ENCODE results near the gene SFR1. TPM values are rescaled to one million over a fixed set of nuclear protein-coding genes. Genes with fewer than 3 reads are reported as not detected.

Gene SFR1
- total RNA-seq, 6 experiments from 2014 or later: 1.2 to 3.5 (median 1.7) TPM

GRCh38 chr10:104084482-104085142, 37.4 kb upstream of the SFR1 start:
- WGBS (ENCODE audit: insufficient coverage, low coverage, low lambda C conversion rate, missing lambda C conversion rate): 78% methylated on average over 5 of the region's 5 CpGs
- Histone ChIP-seq H3K4me1 (no peaks in the 10 kb centered on the region), H3K36me3 (no peaks in the 10 kb centered on the region), H3K27me3 (no peaks in the 10 kb centered on the region), H3K4me3 (no peak overlapping the region), H3K27ac (no peak overlapping the region), H3K9me3 (no peaks in the 10 kb centered on the region)
- no peak for TF ChIP-seq POLR2A (IDR thresholded peaks at IDR 0.05)
- intact Hi-C loops (cut with DNase I): no loop called here
- no peak for DNase-seq
- ATAC-seq: no peak

DNA sequence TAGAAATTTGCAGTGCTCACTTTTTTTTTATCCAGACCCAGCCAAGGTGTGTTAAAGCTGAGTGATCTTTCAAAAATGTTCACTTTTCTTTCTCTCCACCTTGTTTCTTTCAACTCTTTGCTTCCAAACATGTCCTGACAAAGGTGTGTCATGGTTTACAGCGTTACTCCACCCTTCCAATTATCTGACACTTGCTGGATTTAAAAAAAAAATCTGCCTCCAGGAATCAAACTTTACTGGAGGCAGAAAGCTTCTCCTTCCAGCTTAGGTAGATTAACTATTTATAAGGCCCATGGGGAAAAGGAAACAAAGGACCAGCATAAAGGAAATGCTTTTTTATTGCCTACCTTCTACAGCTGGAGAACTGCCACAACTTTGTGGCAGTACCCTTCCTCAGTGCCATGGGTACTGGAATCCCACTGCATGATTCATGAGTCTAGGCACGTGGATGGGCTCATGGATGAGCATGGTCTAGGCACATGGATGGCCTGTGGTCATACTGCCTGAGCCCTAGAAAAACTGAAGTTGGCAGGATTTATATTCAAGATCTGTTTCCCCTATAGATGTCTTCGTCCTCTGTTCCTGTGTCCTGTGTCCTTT, 36.1 kb upstream of the SFR1 start, which contains the start of gene COL17A1:
Gene COL17A1, minus strand, starts transcription at position 80 of the 600 bp plus-strand sequence. CDS start 5,207 bp downstream, outside the sequence.
- Histone ChIP-seq H3K36me3 (no peaks in the 10 kb centered on the region), H3K9me3 (no peaks in the 10 kb centered on the region), H3K27ac (no peak within 1 kb of the TSS), H3K4me1 (no peaks in the 10 kb centered on the region), H3K4me3 (no peak within 1 kb of the TSS), H3K27me3 (no peaks in the 10 kb centered on the region)
- DNase-seq: no peak
- WGBS (ENCODE audit: insufficient coverage, low coverage, low lambda C conversion rate, missing lambda C conversion rate): 38% methylated on average over 2 of the region's 3 CpGs
- ATAC-seq: no peak
- intact Hi-C loops (cut with DNase I): no loop called here
- TF ChIP-seq POLR2A (IDR thresholded peaks at IDR 0.05): no peak
- TF ChIP-seq, protein P1, sequence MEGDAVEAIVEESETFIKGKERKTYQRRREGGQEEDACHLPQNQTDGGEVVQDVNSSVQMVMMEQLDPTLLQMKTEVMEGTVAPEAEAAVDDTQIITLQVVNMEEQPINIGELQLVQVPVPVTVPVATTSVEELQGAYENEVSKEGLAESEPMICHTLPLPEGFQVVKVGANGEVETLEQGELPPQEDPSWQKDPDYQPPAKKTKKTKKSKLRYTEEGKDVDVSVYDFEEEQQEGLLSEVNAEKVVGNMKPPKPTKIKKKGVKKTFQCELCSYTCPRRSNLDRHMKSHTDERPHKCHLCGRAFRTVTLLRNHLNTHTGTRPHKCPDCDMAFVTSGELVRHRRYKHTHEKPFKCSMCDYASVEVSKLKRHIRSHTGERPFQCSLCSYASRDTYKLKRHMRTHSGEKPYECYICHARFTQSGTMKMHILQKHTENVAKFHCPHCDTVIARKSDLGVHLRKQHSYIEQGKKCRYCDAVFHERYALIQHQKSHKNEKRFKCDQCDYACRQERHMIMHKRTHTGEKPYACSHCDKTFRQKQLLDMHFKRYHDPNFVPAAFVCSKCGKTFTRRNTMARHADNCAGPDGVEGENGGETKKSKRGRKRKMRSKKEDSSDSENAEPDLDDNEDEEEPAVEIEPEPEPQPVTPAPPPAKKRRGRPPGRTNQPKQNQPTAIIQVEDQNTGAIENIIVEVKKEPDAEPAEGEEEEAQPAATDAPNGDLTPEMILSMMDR (IDR thresholded peaks at IDR 0.05): no peak

DNA sequence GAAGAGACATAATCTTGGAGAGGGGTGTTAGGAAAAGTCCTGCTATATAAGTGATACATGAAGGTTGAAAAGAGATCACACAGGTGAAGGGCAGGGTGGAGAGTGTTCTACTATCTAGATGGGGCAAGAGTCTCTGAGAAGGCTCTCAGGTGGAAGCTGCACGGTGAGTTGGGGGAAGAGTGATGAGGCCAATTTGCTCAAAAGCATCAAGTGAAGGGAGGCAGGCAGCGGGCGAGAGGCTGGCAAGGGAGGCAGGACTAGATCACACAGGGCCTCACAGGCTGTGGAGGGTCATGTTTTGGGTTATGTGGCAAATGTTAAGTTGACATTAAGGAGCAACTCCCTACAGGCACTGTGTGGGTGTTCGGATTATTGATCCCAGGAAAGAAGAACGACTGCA, 33.7 kb upstream of the SFR1 start:
- Histone ChIP-seq H3K27me3 (no peaks in the 10 kb centered on the region), H3K27ac (no peak overlapping the region), H3K9me3 (no peaks in the 10 kb centered on the region), H3K4me3 (no peak overlapping the region), H3K4me1 (no peaks in the 10 kb centered on the region), H3K36me3 (no peaks in the 10 kb centered on the region)
- intact Hi-C loops (cut with DNase I): no loop called here
- ATAC-seq (no peak), DNase-seq (no peak)
- 83% methylated on average over 4 of the region's 5 CpGs for WGBS (ENCODE audit: insufficient coverage, low coverage, low lambda C conversion rate, missing lambda C conversion rate)
- TF ChIP-seq, protein P1 (IDR thresholded peaks at IDR 0.05): no peak
- TF ChIP-seq POLR2A (IDR thresholded peaks at IDR 0.05): no peak

DNA sequence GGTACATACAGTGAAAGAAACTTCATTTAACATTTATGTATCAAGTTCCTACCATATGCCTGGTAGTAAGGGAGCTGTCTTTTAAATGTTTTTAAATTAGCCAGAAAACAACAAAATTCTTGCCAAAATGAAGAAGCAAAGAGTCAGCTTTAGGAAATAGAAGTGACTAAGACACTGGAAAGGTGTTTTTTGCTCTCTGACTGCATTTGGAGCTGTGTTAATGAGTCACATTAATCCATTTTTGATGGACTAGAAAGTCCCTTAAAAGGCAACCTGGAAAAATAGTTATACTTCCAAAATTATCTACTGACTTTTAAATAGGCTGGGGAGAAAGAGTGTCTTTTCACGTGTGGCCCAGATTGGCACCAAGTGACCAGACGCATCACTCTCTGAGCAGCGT, 32.4 kb upstream of the SFR1 start:
- Histone ChIP-seq H3K9me3 (no peaks in the 10 kb centered on the region), H3K4me3 (no peak overlapping the region), H3K36me3 (no peaks in the 10 kb centered on the region), H3K27ac (no peak overlapping the region), H3K4me1 (no peaks in the 10 kb centered on the region), H3K27me3 (no peaks in the 10 kb centered on the region)
- 67% methylated on average over 3 of the region's 3 CpGs for WGBS (ENCODE audit: insufficient coverage, low coverage, low lambda C conversion rate, missing lambda C conversion rate)
- ATAC-seq (no peak), DNase-seq (no peak)
- intact Hi-C loops (cut with DNase I): no loop called here
- TF ChIP-seq, protein P1 (IDR thresholded peaks at IDR 0.05): no peak
- no peak for TF ChIP-seq POLR2A (IDR thresholded peaks at IDR 0.05)

- ATAC-seq (no peak), DNase-seq (no peak)
- H3K27ac ChIP-seq: no peak overlapping the region
- no peaks in the 10 kb centered on the region for H3K4me1 ChIP-seq
- no peak overlapping the region for H3K4me3 ChIP-seq
- no peak for TF ChIP-seq POLR2A (IDR thresholded peaks at IDR 0.05)
- TF ChIP-seq, protein P1 (IDR thresholded peaks at IDR 0.05): no peak
- no peaks in the 10 kb centered on the region for H3K27me3 ChIP-seq
- H3K9me3 ChIP-seq: no peaks in the 10 kb centered on the region
- H3K36me3 ChIP-seq: no peaks in the 10 kb centered on the region
- 83% methylated on average over 2 of the region's 2 CpGs for WGBS (ENCODE audit: insufficient coverage, low coverage, low lambda C conversion rate, missing lambda C conversion rate)
- intact Hi-C loops (cut with DNase I): no loop called here
Observed at GRCh38 chr10:104090611-104091010, 31.4 kb upstream of the SFR1 start.
